Subcutaneous adipose tissue (tissue), 4 donors: ENCODE measurements around the gene EEF1A2. TPM values are rescaled to one million over a fixed set of nuclear protein-coding genes. Genes with fewer than 3 reads are reported as not detected.

Experiments
- CTCF ChIP-seq: fragments of 450-650 bp; IDR thresholded peaks from one replicate; pipeline ENCODE4 v1.5.1; 2016; ENCODE audit warnings: low read depth, mild to moderate bottlenecking, control low read depth, antibody characterized with exemption, moderate library complexity
- total RNA-seq, 4 donors: library from RNA; depleted of rRNA; stranded (reverse); fragments of >200 nt; gene quantifications; one replicate each; pipeline ENCODE4 v1.1.0, GENCODE V29; 2016

The EEF1A2 gene
- total RNA-seq, 4 donors from 2014 or later, result not detected

GRCh38 chr20:63462244-63462643 lies 36.6 kb downstream of the EEF1A2 start:
- no peak for TF ChIP-seq CTCF

DNA sequence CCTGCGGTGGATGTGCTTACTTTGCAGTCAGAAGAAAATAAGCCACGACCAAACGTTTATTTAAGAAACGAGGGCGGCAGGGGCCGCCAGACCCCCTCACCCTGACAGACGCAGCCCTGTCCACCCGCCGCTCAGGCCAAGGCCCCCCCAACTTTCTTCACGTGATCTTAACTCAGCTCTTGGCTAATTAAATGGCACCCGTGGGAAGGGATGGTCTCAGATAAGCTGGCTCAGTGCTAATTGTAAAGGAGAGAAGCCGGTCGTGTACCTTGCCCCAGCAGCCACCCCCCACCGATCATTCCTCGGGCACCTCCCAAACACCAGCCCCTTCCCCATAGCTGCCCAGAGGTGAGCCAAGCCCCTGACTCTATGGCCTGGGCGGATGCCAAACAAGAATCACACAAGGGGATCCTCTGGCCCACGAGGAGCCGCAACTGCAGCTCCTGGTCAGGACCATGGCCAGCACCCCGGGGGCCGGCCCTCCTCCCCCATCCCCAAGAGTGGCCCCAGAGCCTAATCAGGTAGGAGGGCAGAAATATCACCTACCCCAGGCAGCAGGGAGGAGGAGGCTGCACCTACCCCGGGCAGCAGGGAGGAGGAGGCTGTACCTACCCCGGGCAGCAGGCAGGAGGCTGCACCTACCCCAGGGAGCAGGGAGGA lies 37.6 kb downstream of the EEF1A2 start:
- no peak for TF ChIP-seq CTCF

GRCh38 chr20:63459070-63459380 lies 39.9 kb downstream of the EEF1A2 start:
- no peak for TF ChIP-seq CTCF

- no peak for TF ChIP-seq CTCF
Measured at GRCh38 chr20:63458170-63459069, 40.5 kb downstream of the EEF1A2 start.

DNA sequence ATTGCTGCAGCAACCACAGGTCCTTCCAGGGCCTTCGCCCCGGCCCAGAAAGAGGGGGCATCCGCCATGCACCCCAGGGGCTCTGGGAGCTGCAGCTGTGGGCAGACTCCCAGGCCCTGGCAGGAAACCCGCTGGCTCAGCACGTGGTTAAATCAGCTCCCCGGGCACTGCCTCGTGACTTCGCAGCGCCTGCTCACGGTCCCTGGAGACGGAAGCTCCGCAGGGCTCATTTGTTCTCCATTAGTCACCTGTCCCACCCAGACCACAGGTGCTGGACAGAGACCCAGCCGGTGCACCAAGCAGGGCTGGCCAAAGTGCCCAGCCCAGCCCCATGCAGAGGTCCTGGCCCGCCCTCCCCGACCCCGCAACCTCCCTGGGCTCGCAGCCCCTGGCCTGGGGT lies 41.1 kb downstream of the EEF1A2 start:
- no peak for TF ChIP-seq CTCF

DNA sequence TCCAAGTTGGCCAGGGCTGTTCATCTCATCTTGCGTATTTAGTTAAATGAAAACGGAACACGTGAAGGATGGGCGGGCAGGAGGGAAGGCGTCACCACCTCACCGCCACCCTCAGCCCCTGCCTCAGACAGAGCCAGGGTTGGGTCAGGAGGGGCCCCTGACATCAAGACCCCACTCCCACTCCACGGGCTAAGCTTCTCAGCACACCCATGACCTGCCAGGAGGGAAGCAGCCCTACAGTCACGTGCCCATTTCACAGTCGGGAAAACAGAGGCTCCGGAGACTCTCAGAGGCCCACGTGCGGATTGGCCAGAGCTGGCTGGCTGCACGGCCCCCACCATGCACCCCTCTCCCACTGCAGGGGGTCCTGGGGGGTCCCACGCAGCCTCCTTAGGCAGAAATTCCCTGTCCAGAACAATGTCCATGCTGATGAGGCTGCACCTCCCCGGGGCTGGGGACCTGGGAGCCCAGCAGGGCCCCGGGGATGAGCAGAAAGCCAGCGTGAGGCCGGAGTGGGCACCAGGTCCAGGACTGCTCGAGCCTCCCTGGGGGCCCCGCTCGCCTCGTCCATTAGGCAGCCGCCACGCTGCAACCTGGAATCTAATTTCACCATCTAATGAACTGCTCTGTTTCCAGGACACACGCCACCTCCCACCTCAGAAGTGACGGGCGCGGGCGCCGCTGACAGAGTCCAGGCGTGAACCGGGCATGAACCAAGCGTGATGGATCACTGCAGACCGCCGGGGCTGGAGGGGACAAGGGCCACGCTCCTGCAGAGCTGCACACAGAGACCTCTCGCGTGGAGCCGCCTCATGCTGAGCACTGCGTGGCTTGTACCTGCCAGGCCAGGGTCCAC lies 42.2 kb downstream of the EEF1A2 start:
- TF ChIP-seq CTCF, result no peak

DNA sequence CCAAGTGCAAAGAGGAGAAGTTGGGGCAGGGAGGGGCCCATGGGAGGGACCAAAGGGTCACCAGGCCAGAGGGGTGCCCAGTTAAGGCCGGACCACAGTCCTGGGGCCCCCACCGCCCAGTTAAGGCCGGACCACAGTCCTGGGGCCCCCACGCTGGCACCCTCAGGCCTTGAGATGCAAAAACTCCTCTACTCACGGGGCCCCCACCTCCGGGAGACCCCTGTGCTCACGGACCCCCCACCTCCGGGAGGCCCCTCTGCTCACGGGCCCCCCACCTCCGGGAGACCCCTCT lies 43.4 kb downstream of the EEF1A2 start:
- no peak for TF ChIP-seq CTCF
